NCI-H146 (cell line): ENCODE measurements around the gene GSE1.
A peak's percentile ranks its signal among the peaks of the same experiment; 100 is the strongest.

Experiments
- DNase-seq: peaks from one replicate; lab custom pipeline; 2025; lab: John Stamatoyannopoulos, UW

Gene GSE1

GRCh38 chr16:85704900-85705846 is 92.1 kb downstream of the GSE1 start:
- DNase-seq, result no peak

- no peak for DNase-seq
Observed at GRCh38 chr16:85706449-85707034, 93.4 kb downstream of the GSE1 start.

GRCh38 chr16:85707528-85708095 is 94.5 kb downstream of the GSE1 start:
- DNase-seq, result peak; percentile 64

- DNase-seq, result no peak
Observed at GRCh38 chr16:85708338-85708737, 95.2 kb downstream of the GSE1 start.

GRCh38 chr16:85709766-85710585 is 96.9 kb downstream of the GSE1 start:
- DNase-seq, result peak; percentile 83

- no peak for DNase-seq
Observed at GRCh38 chr16:85710732-85711131, 97.6 kb downstream of the GSE1 start.

GRCh38 chr16:85711982-85712587 is 99.0 kb downstream of the GSE1 start:
- no peak for DNase-seq

- DNase-seq, result peak; percentile 80
Observed at GRCh38 chr16:85712801-85713200, 99.7 kb downstream of the GSE1 start.

- peak; percentile 71 for DNase-seq
Observed at GRCh38 chr16:85715169-85716021, 102.3 kb downstream of the GSE1 start.

- no peak for DNase-seq
Observed at GRCh38 chr16:85716022-85716679, 103.0 kb downstream of the GSE1 start.

- no peak for DNase-seq
Observed at GRCh38 chr16:85716680-85717038, 103.5 kb downstream of the GSE1 start.

- peak; percentile 73 for DNase-seq
Observed at GRCh38 chr16:85717393-85718152, 104.5 kb downstream of the GSE1 start.

- DNase-seq, result no peak
Observed at GRCh38 chr16:85718153-85718477, 105.0 kb downstream of the GSE1 start.

- DNase-seq, result peak; percentile 32
Observed at GRCh38 chr16:85718682-85719081, 105.6 kb downstream of the GSE1 start.

- DNase-seq, result no peak
Observed at GRCh38 chr16:85719605-85720301, 106.6 kb downstream of the GSE1 start.

GRCh38 chr16:85720302-85720637 is 107.1 kb downstream of the GSE1 start:
- no peak for DNase-seq

- DNase-seq, result no peak
Observed at GRCh38 chr16:85722128-85722893, 109.2 kb downstream of the GSE1 start.

GRCh38 chr16:85724126-85724879 is 111.2 kb downstream of the GSE1 start:
- no peak for DNase-seq
